Ureter (tissue), 1 donor: ENCODE measurements around the gene UNC13A. TPM values are rescaled to one million over a fixed set of nuclear protein-coding genes. Genes with fewer than 3 reads are reported as not detected.
"Not testable (repeated sequence)": the region's sequence is repeated elsewhere in the genome, so short reads cannot be mapped to it uniquely, and the experiment has no call there.

Experiments used
- DNase-seq: peaks from one replicate; pipeline ENCODE4 v3.0.0-alpha.2; 2020; ENCODE audit warnings: low spot score
- total RNA-seq: library from RNA; stranded (reverse); gene quantifications from one replicate; pipeline ENCODE4 v1.2.4, GENCODE V29; 2023
- donor health status: DM: yes; HTN: yes; CAD: no.

The UNC13A gene
- total RNA-seq, 1 donor from 2014 or later = 1.4 TPM

GRCh38 chr19:17570291-17570690, 117.9 kb downstream of the UNC13A start:
- DNase-seq = not testable (repeated sequence)

GRCh38 chr19:17567940-17568339, 120.2 kb downstream of the UNC13A start:
- DNase-seq = no peak

- no peak for DNase-seq
Measured at GRCh38 chr19:17565611-17566010, 122.5 kb downstream of the UNC13A start.

- DNase-seq = no peak
Measured at GRCh38 chr19:17564781-17565180, 123.4 kb downstream of the UNC13A start.

- no peak for DNase-seq
Measured at GRCh38 chr19:17562561-17562960, 125.6 kb downstream of the UNC13A start.

- DNase-seq = no peak
Measured at GRCh38 chr19:17562097-17562496, 126.1 kb downstream of the UNC13A start.

- no peak for DNase-seq
Measured at GRCh38 chr19:17560205-17560595, 128.0 kb downstream of the UNC13A start.

GRCh38 chr19:17557466-17557865, 130.7 kb downstream of the UNC13A start:
- no peak for DNase-seq

GRCh38 chr19:17556995-17557394, 131.2 kb downstream of the UNC13A start:
- no peak for DNase-seq

- peak; percentile 72 for DNase-seq
Measured at GRCh38 chr19:17555929-17556813, 132.0 kb downstream of the UNC13A start.

- DNase-seq = peak; percentile 99
Measured at GRCh38 chr19:17555480-17555928, 132.7 kb downstream of the UNC13A start, which contains the start of gene COLGALT1. COLGALT1 (plus strand) TSS chr19:17555649; CDS start chr19:17555714, 65 bp downstream.

- DNase-seq = no peak
Measured at GRCh38 chr19:17554968-17555479, 133.1 kb downstream of the UNC13A start.

- peak; percentile 67 for DNase-seq
Measured at GRCh38 chr19:17553256-17553655, 134.9 kb downstream of the UNC13A start.

GRCh38 chr19:17552735-17553134, 135.4 kb downstream of the UNC13A start:
- DNase-seq = not testable (repeated sequence)

Other genes with a start within 250 kb of the UNC13A start
- 0.31 TPM for gene TMEM221, start 239.7 kb downstream of the UNC13A start, total RNA-seq
- not detected for gene NXNL1, start 227.4 kb downstream of the UNC13A start, total RNA-seq
- 17.1 TPM for gene SLC27A1, start 217.8 kb downstream of the UNC13A start, total RNA-seq
- gene PGLS, start 176.7 kb downstream of the UNC13A start, total RNA-seq = 91.7 TPM
- 66.3 TPM for gene COLGALT1, start 132.7 kb downstream of the UNC13A start, total RNA-seq
- gene MAP1S, start 31.1 kb upstream of the UNC13A start, total RNA-seq = 61.6 TPM
- 4.8 TPM for gene FCHO1, start 63.1 kb upstream of the UNC13A start, total RNA-seq
- 88.2 TPM for gene B3GNT3, start 106.8 kb upstream of the UNC13A start, total RNA-seq
- gene INSL3, start 133.2 kb upstream of the UNC13A start, total RNA-seq = not detected
- 16.8 TPM for gene JAK3, start 159.6 kb upstream of the UNC13A start, total RNA-seq
- 2,079 TPM for gene RPL18A, start 171.6 kb upstream of the UNC13A start, total RNA-seq
- gene SLC5A5, start 183.6 kb upstream of the UNC13A start, total RNA-seq = 0.13 TPM
- 43.6 TPM for gene CCDC124, start 244.7 kb upstream of the UNC13A start, total RNA-seq